A673 (cell line): ENCODE data around the gene CDH23. TPM values are rescaled to one million over a fixed set of nuclear protein-coding genes. Genes with fewer than 3 reads are reported as not detected.

Experiments used
- BruUV-seq: library from RNA; stranded (reverse); fragments of 400-500 nt; replicated peaks from 2 replicates; lab custom pipeline; 2021; lab: Mats Ljungman, UMichigan
- CTCF ChIA-PET: fragments of 300-600 bp; sonication (Branson Sonifier 250); formaldehyde crosslinking; loops from one replicate; lab custom pipeline; 2022; ENCODE audit warnings: antibody characterized with exemption; lab: Charles Lee
- POLR2A ChIA-PET: fragments of 300-600 bp; sonication (Branson Sonifier 250); formaldehyde crosslinking; loops from one replicate; lab custom pipeline; 2022; ENCODE audit warnings: antibody characterized with exemption; ENCODE audit not compliant: low non-redundant PET; lab: Charles Lee
- DNase-seq: peaks from one replicate; pipeline ENCODE4 v3.0.0-alpha.2; 2015; ENCODE audit warnings: low spot score
- H3K27ac ChIP-seq: fragments of 200-600 bp; sonication (generic); 2 replicates; pipeline ENCODE4 v1.5.1; 2016; ENCODE audit warnings: mixed run types, low read depth, mild to moderate bottlenecking, mixed read lengths, antibody characterized with exemption, low read length; ENCODE audit not compliant: poor library complexity, severe bottlenecking
- H3K27me3 ChIP-seq: fragments of 200-600 bp; sonication (generic); replicated peaks from 2 replicates; pipeline ENCODE4 v1.6.1; 2017; ENCODE audit warnings: mixed run types, low read depth, mild to moderate bottlenecking, mixed read lengths, antibody characterized with exemption, low read length; ENCODE audit not compliant: insufficient read depth, poor library complexity
- H3K36me3 ChIP-seq: fragments of 200-600 bp; sonication (generic); 2 replicates; pipeline ENCODE4 v1.6.1; 2016; ENCODE audit warnings: mixed run types, mild to moderate bottlenecking, mixed read lengths, antibody characterized with exemption, low read length; ENCODE audit not compliant: insufficient read depth, poor library complexity, severe bottlenecking
- H3K4me1 ChIP-seq: fragments of 200-600 bp; sonication (generic); 2 replicates; pipeline ENCODE4 v1.6.1; 2017; ENCODE audit warnings: mixed run types, mild to moderate bottlenecking, mixed read lengths, antibody characterized with exemption, low read length; ENCODE audit not compliant: insufficient read depth, poor library complexity, severe bottlenecking
- H3K4me3 ChIP-seq: fragments of 200-600 bp; sonication (generic); 2 replicates; pipeline ENCODE4 v1.5.1; 2016; ENCODE audit warnings: low read depth, mixed run types, mild to moderate bottlenecking, mixed read lengths, low read length; ENCODE audit not compliant: poor library complexity, severe bottlenecking
- H3K9me3 ChIP-seq: fragments of 200-600 bp; sonication (generic); 2 replicates; pipeline ENCODE4 v1.6.1; 2016; ENCODE audit warnings: mixed run types, low read depth, mild to moderate bottlenecking, mixed read lengths, antibody characterized with exemption, low read length; ENCODE audit not compliant: poor library complexity, severe bottlenecking
- EZH2 ChIP-seq: fragments of 200-600 bp; sonication (generic); IDR thresholded peaks from 2 replicates; pipeline ENCODE4 v1.6.1; 2017; ENCODE audit warnings: borderline replicate concordance, low read depth, mild to moderate bottlenecking, mixed read lengths, antibody characterized with exemption, low read length; ENCODE audit not compliant: poor library complexity, severe bottlenecking
- intact Hi-C: fragments of 100-400 bp; cut with micrococcal nuclease; formaldehyde crosslinking; loops from one replicate; pipeline ENCODE4 v1.10.0; 2022; ENCODE audit not compliant: unreplicated experiment
- total RNA-seq: library from RNA; stranded (reverse); gene quantifications from 2 replicates; pipeline ENCODE4 v1.2.3, GENCODE V29; 2021
- TF ChIP-seq, protein P1 (sequence below): fragments of 300-800, 200-600 bp; sonication (generic); conservative IDR thresholded peaks from 2 replicates; pipeline ENCODE4 v1.5.1; 2017; ENCODE audit warnings: low read depth, mild to moderate bottlenecking, antibody characterized with exemption, low read length, moderate library complexity, mixed read lengths

CDH23 gene
- total RNA-seq, 1 experiment from 2014 or later, result 49.7 TPM

DNA sequence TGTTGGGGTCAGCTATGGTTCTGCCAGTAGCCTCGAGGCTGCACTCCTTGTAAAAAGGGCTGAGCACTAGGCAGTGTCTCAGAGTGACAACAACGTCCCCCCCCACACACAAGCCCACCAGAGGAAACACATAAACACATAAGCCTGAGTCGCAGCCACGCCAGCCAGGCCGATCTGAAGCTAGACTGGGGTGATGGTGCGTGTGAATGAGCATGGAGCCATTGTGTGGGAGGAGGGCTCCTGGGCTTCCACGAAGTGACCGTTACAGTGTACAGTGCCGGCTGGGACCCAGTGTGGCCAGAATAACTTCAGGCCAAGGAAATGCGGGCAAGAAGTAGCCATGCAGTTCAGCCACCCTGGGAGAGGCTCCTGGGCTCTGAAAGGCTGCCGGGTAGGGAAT is 326.6 kb downstream of the CDH23 start:
- Histone ChIP-seq H3K4me3 (no peak overlapping the region), H3K27me3 (no peaks in the 10 kb centered on the region), H3K4me1 (no peaks in the 10 kb centered on the region), H3K9me3 (no peaks in the 10 kb centered on the region), H3K27ac (no peak overlapping the region), H3K36me3 (no peaks in the 10 kb centered on the region)
- BruUV-seq, result no TSS peak
- POLR2A ChIA-PET, result no interaction called here
- DNase-seq, result no peak
- CTCF ChIA-PET, result no interaction called here
- TF ChIP-seq EZH2, result no peak
- TF ChIP-seq, protein P1, sequence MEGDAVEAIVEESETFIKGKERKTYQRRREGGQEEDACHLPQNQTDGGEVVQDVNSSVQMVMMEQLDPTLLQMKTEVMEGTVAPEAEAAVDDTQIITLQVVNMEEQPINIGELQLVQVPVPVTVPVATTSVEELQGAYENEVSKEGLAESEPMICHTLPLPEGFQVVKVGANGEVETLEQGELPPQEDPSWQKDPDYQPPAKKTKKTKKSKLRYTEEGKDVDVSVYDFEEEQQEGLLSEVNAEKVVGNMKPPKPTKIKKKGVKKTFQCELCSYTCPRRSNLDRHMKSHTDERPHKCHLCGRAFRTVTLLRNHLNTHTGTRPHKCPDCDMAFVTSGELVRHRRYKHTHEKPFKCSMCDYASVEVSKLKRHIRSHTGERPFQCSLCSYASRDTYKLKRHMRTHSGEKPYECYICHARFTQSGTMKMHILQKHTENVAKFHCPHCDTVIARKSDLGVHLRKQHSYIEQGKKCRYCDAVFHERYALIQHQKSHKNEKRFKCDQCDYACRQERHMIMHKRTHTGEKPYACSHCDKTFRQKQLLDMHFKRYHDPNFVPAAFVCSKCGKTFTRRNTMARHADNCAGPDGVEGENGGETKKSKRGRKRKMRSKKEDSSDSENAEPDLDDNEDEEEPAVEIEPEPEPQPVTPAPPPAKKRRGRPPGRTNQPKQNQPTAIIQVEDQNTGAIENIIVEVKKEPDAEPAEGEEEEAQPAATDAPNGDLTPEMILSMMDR, result no peak
- intact Hi-C loops, result no loop called here

DNA sequence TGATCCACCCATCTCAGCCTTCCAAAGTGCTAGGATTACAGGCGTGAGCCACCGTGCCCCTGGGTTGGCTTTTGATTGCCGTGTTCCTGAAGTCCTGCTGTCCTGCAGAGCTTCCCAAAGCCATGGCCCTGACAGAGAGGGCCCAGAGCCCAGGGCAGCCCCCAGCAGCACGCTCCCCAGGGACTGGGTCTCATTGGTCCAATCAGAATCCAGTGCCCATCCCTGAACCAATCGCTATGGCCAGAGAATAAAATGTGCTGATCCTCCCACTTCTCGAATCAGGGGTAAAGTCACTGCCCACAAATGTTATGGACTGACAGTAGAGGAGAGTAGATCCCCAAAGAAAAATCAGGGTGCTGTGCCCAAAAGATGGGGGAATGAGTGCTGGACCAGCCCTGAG is 327.8 kb downstream of the CDH23 start:
- BruUV-seq, result no TSS peak
- peaks cover 5% of the 10 kb centered on the region for H3K4me1 ChIP-seq
- H3K36me3 ChIP-seq, result no peaks in the 10 kb centered on the region
- DNase-seq, result no peak
- TF ChIP-seq, protein P1, result no peak
- TF ChIP-seq EZH2, result no peak
- POLR2A ChIA-PET, result no interaction called here
- H3K9me3 ChIP-seq, result no peaks in the 10 kb centered on the region
- CTCF ChIA-PET, result no interaction called here
- no peak overlapping the region for H3K4me3 ChIP-seq
- no peak overlapping the region for H3K27ac ChIP-seq
- no peaks in the 10 kb centered on the region for H3K27me3 ChIP-seq
- intact Hi-C loops, result no loop called here

DNA sequence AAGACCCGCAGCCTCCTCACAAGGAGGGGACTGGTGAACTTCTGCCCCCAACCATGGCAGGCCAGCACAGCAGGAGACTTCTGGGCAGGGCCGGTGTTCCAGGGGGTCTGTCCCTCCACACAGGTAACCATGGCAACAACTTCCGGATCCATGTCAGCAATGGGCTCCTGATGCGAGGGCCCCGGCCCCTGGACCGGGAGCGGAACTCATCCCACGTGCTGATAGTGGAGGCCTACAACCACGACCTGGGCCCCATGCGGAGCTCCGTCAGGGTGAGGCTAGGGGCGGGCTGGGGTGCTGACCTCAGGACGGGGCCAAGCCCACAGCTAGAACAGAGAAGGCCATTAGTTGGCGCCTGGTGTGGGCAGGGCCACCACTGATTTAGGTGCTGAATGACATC is 328.5 kb downstream of the CDH23 start:
- intact Hi-C loops, result no loop called here
- no peak overlapping the region for H3K27ac ChIP-seq
- H3K27me3 ChIP-seq, result no peaks in the 10 kb centered on the region
- ChIA-PET CTCF (no interaction called here), POLR2A (no interaction called here)
- H3K9me3 ChIP-seq, result no peaks in the 10 kb centered on the region
- H3K4me1 ChIP-seq, result peaks cover 5% of the 10 kb centered on the region
- no peak overlapping the region for H3K4me3 ChIP-seq
- TF ChIP-seq, protein P1, result no peak
- TF ChIP-seq EZH2, result no peak
- H3K36me3 ChIP-seq, result no peaks in the 10 kb centered on the region
- DNase-seq, result no peak
- BruUV-seq, result no TSS peak
